Amniotic epithelial cell (primary cell): ENCODE results near the gene RRP12.

ENCODE experiments used
- DNase-seq: peaks from one replicate; pipeline ENCODE4 v3.0.0-alpha.2; 2010; ENCODE audit warnings: low read depth

RRP12 gene

GRCh38 chr10:97312897-97313296 lies 88.2 kb downstream of the RRP12 start:
- DNase-seq = no peak

DNA sequence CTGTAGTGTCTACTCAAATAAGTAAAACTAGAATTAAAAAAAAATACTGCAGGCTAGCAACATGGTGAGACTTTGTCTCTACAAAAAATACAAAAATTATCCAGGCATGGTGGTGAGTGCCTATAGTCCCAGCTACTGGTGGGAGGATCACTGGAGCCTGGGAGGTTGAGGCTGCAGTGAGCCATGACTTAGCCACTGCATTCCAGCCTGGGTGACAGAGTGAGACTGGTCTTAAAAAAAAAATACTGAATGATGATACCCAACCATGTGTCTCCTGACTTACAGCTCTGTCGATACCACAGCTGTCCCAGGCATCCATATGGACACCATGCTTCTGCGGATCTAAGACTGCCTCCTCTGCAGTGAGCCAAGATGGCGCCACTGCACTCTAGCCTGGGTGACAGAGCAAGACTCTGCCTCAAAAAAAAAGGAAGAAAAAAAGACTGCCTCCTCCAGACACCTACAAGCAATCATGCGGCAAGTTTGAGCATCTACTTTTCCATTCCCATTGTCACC lies 90.0 kb downstream of the RRP12 start:
- no peak for DNase-seq

- DNase-seq = peak; percentile 31
Observed at GRCh38 chr10:97307866-97308780, 93.0 kb downstream of the RRP12 start.

- peak; percentile 73 for DNase-seq
Observed at GRCh38 chr10:97307441-97307840, 93.7 kb downstream of the RRP12 start.
